Progenitor cell of endocrine pancreas (in vitro differentiated cells): Measurements from ENCODE around the gene UNC13C. TPM values are rescaled to one million over a fixed set of nuclear protein-coding genes. Genes with fewer than 3 reads are reported as not detected.

Experiments
- DNase-seq: peaks from one replicate; pipeline ENCODE4 v3.0.0; 2021; ENCODE audit warnings: low spot score; ENCODE audit not compliant: unreplicated experiment
- H3K27ac Mint-ChIP-seq: 2 replicates; pipeline ENCODE4 v1.8.0; 2021; ENCODE audit warnings: mild to moderate bottlenecking, moderate library complexity, mixed read lengths
- H3K27me3 Mint-ChIP-seq: 2 replicates; pipeline ENCODE4 v1.8.0; 2021; ENCODE audit warnings: mixed read lengths
- H3K36me3 Mint-ChIP-seq: 2 replicates; pipeline ENCODE4 v1.8.0; 2022; ENCODE audit warnings: mixed read lengths; ENCODE audit not compliant: insufficient read depth
- H3K4me1 Mint-ChIP-seq: 2 replicates; pipeline ENCODE4 v1.8.0; 2021; ENCODE audit warnings: low read depth, mixed read lengths
- H3K4me3 Mint-ChIP-seq: 2 replicates; pipeline ENCODE4 v1.8.0; 2021; ENCODE audit warnings: low read depth, mild to moderate bottlenecking, moderate library complexity, mixed read lengths
- H3K9me3 Mint-ChIP-seq: 2 replicates; pipeline ENCODE4 v1.8.0; 2021; ENCODE audit warnings: low read depth, mixed read lengths
- total RNA-seq: library from RNA; stranded (reverse); gene quantifications from 2 replicates; pipeline ENCODE4 v1.2.1, GENCODE V29; 2021
- TF ChIP-seq, protein P1 (sequence below): fragments of 200-600 bp; sonication (generic); IDR thresholded peaks from one replicate; pipeline ENCODE4 v1.5.0; 2021; ENCODE audit warnings: antibody characterized with exemption, mild to moderate bottlenecking; ENCODE audit not compliant: unreplicated experiment

Gene UNC13C
- total RNA-seq, 1 donor from 2014 or later: 7.3 TPM

DNA sequence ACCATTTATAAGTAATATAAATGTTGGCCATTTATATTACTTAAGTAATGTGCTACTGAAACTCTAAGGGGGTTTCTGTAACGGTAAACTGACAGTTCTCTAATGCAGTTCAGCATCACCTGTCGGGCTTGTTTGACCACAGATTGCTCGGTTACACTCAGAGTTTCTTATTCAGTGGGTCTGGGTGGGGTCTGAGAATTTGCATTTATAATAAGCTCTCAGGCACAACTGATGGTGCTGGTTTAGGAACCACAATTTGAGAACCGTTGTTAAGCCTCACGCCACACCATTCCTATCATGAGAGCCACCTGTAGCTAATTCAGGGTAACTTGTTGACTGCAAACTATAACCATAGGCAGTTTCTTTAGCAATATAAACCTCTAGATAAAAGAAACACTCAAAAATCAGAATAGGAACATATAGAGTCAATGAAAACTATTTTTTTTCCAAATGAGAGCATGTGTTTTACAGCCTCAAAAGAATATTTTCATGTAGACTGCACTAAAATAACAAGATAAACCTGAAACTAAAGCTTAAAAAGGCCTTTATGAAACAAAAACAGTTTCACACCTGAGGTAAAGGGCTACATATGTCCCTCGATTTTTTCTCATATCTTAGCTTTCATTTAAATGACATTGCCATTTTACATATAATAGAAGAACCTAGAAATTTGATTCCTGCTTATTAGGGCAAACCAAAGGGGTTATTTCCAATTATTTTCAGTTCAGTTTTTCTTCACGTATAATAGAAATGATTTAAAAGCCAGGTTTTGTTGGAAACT lies 604.8 kb downstream of the UNC13C start:
- DNase-seq: no peak
- Mint-ChIP-seq H3K9me3 (no peaks in the 10 kb centered on the region), H3K4me1 (peaks cover 2% of the 10 kb centered on the region), H3K27ac (no peak overlapping the region), H3K27me3 (no peaks in the 10 kb centered on the region), H3K4me3 (no peak overlapping the region), H3K36me3 (no peaks in the 10 kb centered on the region)
- TF ChIP-seq, protein P1, sequence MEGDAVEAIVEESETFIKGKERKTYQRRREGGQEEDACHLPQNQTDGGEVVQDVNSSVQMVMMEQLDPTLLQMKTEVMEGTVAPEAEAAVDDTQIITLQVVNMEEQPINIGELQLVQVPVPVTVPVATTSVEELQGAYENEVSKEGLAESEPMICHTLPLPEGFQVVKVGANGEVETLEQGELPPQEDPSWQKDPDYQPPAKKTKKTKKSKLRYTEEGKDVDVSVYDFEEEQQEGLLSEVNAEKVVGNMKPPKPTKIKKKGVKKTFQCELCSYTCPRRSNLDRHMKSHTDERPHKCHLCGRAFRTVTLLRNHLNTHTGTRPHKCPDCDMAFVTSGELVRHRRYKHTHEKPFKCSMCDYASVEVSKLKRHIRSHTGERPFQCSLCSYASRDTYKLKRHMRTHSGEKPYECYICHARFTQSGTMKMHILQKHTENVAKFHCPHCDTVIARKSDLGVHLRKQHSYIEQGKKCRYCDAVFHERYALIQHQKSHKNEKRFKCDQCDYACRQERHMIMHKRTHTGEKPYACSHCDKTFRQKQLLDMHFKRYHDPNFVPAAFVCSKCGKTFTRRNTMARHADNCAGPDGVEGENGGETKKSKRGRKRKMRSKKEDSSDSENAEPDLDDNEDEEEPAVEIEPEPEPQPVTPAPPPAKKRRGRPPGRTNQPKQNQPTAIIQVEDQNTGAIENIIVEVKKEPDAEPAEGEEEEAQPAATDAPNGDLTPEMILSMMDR: no peak

DNA sequence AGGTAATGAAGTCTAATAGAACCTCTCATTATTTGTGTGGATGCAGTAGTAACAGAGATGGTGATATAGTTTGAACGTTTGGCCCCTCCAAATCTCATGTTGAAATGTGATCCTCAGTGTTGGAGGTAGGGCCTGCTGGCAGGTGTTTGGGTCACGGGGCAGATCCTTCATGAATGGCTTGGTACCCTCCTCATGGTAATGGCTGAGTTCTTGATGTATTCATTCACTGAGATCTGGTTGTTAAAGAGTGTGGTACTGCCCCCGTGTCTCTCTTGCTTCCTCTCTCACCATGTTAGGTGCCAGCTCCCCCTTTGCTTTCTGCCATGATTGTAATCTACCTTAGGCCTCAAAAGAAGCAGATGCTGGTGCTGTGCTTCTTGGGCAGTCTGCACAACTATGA lies 606.8 kb downstream of the UNC13C start:
- Mint-ChIP-seq H3K27me3 (no peaks in the 10 kb centered on the region), H3K27ac (no peak overlapping the region)

DNA sequence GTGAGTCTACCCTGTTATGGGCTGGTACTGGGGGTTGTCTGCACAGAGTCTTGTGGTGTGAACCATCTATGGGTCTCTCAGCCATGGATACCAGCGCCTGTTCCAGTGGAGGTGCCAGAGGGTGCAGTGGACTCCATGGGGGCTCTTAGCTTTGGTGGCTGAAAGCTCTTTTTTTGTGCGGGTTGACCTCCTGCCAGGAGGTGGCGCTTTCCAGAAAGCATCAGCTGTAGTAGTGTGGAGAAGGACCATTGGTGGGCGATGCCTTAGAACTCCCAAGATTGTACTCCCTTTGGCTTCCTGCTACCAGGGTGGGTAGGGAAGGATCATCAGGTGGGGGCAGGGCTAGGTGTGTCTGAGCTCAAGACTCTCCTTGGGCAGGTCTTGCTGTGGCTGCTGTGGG lies 615.9 kb downstream of the UNC13C start:
- TF ChIP-seq, protein P1: no peak
- no peaks in the 10 kb centered on the region for H3K4me1 Mint-ChIP-seq
- H3K9me3 Mint-ChIP-seq: peaks cover 45% of the 10 kb centered on the region
- no peak overlapping the region for H3K27ac Mint-ChIP-seq
- peaks cover 6% of the 10 kb centered on the region for H3K36me3 Mint-ChIP-seq
- H3K4me3 Mint-ChIP-seq: no peak overlapping the region
- DNase-seq: no peak
- no peaks in the 10 kb centered on the region for H3K27me3 Mint-ChIP-seq

More for the DNA sequence above, 606.8 kb downstream of the UNC13C start:
- no peaks in the 10 kb centered on the region for H3K36me3 Mint-ChIP-seq
- no peak for DNase-seq
- no peaks in the 10 kb centered on the region for H3K4me1 Mint-ChIP-seq
- peaks cover 6% of the 10 kb centered on the region for H3K9me3 Mint-ChIP-seq
- TF ChIP-seq, protein P1: no peak
- no peak overlapping the region for H3K4me3 Mint-ChIP-seq

DNA sequence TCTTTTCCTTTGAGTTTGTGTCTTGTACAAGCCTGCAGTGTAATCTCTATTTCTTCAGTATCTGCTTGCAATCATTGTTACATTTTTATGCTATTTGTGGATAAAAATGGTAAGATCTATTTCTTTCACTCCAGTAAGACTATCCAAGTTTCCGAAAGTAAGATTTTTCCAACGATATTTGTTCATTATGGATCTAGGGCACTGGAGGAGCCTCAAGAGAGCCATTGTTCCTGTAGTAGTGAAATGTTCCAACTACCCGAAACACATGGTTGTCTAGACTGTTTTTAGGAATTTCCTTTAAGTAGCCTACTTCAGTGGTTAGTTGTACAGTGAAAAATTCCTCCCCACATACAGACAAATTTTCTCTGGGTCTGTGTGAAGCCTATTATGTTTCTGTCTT lies 621.1 kb downstream of the UNC13C start:
- no peak overlapping the region for H3K27ac Mint-ChIP-seq
- peaks cover 7% of the 10 kb centered on the region for H3K9me3 Mint-ChIP-seq
- TF ChIP-seq, protein P1: no peak
- H3K4me1 Mint-ChIP-seq: no peaks in the 10 kb centered on the region
- no peak for DNase-seq
- no peaks in the 10 kb centered on the region for H3K27me3 Mint-ChIP-seq
- no peak overlapping the region for H3K4me3 Mint-ChIP-seq
- H3K36me3 Mint-ChIP-seq: peaks cover 2% of the 10 kb centered on the region

DNA sequence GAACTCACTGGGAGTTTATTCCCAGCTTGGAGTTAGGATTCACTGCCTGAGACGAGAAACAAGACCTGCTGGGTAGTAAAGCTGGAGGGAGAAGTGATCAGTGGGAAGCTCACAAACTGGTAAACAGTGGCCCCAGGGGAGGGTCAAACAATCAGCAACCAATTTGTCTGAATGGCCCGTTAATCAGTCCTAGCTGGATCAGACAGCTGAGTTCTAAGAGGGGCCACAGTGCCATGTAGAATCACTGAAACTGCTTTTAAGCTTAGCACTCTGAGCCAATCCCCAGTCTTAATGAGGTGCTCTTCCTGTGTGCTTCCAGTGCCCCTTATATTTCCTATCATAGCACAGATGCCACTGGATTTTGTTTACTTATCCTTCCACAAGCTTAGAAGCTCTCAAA lies 626.8 kb downstream of the UNC13C start:
- Mint-ChIP-seq H3K9me3 (no peaks in the 10 kb centered on the region), H3K27ac (no peak overlapping the region)

More for the DNA sequence above, 626.8 kb downstream of the UNC13C start:
- Mint-ChIP-seq H3K36me3 (no peaks in the 10 kb centered on the region), H3K4me3 (no peak overlapping the region), H3K27me3 (no peaks in the 10 kb centered on the region), H3K4me1 (peaks cover 7% of the 10 kb centered on the region)
- DNase-seq: no peak
- TF ChIP-seq, protein P1: no peak
